Effector memory CD4-positive, alpha-beta T cell (primary cell): ENCODE data around the gene RAD23A.

Experiments
- DNase-seq, 3 donors: peaks; one replicate each; pipeline ENCODE4 v3.0.0-alpha.2; 2020
- H3K27ac ChIP-seq: 2 replicates; pipeline ENCODE4 v1.7.0; 2013; ENCODE audit warnings: mild to moderate bottlenecking, low read length, moderate library complexity; ENCODE audit not compliant: insufficient read depth, poor library complexity, severe bottlenecking
- H3K27me3 ChIP-seq: replicated peaks from 2 replicates; pipeline ENCODE4 v1.7.0; 2013; ENCODE audit warnings: mild to moderate bottlenecking, low read length; ENCODE audit not compliant: insufficient read depth, control insufficient read depth, poor library complexity, severe bottlenecking
- H3K36me3 ChIP-seq: 2 replicates; pipeline ENCODE4 v1.7.0; 2013; ENCODE audit warnings: mild to moderate bottlenecking, low read length, moderate library complexity; ENCODE audit not compliant: control insufficient read depth, insufficient read depth
- H3K4me1 ChIP-seq: 2 replicates; pipeline ENCODE4 v1.7.0; 2013; ENCODE audit warnings: low read length, mild to moderate bottlenecking; ENCODE audit not compliant: control insufficient read depth, insufficient read depth, poor library complexity, severe bottlenecking
- H3K4me3 ChIP-seq: 2 replicates; pipeline ENCODE4 v1.7.0; 2013; ENCODE audit warnings: low read length, low read depth, mild to moderate bottlenecking; ENCODE audit not compliant: insufficient read depth, poor library complexity, severe bottlenecking
- H3K9me3 ChIP-seq: 2 replicates; pipeline ENCODE4 v1.7.0; 2013; ENCODE audit warnings: mild to moderate bottlenecking, low read length, moderate library complexity; ENCODE audit not compliant: control insufficient read depth

The RAD23A gene

DNA sequence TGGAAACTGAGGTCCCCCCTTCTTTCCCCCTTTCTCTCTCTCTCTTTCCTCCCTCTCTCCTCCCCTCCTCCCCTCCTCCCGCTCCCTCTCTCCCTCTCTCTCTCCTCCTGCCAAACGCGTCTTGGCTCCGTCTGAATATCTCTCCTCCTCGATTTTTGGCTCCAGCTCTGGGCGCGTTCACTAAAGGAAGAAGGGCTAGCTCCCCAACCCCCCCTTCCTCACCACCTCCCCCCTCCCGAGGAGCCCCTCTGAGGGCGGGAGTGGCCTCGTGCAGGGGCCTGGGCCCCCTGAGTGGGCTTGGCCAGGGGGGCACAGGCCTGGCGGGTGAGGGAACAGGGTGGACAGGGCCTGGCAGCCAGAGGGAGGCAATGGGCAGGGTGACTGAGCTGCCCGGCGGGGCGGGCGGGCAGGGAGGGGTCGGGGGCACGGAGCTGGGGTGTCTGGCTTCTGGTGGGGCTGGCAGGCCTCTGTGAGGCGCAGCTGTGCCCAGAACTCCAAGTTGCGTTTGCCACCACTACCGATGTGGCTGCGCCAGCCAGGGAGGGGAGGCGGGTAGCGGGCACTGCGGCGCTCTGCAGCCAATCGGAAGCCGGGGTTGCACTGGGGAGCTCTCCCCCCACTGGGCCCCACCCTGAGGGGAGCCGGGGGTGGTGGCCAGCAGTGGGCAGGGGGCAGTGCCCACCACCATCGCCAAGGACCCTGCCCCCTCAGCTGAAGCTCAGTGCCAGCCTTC, 56.7 kb downstream of the RAD23A start:
- Histone ChIP-seq H3K4me1 (no peaks in the 10 kb centered on the region), H3K27me3 (no peaks in the 10 kb centered on the region), H3K36me3 (no peaks in the 10 kb centered on the region), H3K27ac (no peak overlapping the region), H3K9me3 (no peaks in the 10 kb centered on the region), H3K4me3 (no peak overlapping the region)
- DNase-seq, result no peak

DNA sequence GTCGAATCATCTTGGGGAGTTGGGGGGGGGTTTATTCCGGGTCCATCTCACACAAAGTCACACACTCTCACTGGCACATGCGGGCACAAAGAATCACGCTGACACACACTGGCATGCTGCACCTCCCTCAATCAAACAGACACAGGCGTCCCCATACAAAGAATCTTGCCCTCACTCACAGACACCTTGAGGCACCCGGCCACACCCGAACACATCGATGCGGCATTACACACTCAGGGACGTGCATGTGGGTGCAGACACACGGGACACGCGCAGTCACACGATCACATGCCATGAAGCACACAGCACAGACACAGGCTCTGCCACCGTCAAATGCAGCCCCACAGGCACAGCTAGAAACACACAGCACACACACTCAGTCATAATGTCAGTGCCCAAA, 57.4 kb downstream of the RAD23A start:
- H3K4me1 ChIP-seq, result no peaks in the 10 kb centered on the region
- no peak overlapping the region for H3K4me3 ChIP-seq
- no peak overlapping the region for H3K27ac ChIP-seq

More for the DNA sequence above, 57.4 kb downstream of the RAD23A start:
- H3K27me3 ChIP-seq, result no peaks in the 10 kb centered on the region
- no peak for DNase-seq
- H3K9me3 ChIP-seq, result no peaks in the 10 kb centered on the region
- no peaks in the 10 kb centered on the region for H3K36me3 ChIP-seq
